ENCODE measurements around the gene RMRP.

The RMRP gene
- long read RNA-seq: 0 reads

- Histone ChIP-seq H3K27ac (replicated peaks) (peak within 1 kb of the TSS; percentile 100), H3K27me3 (ENCODE audit: insufficient read depth, poor library complexity, severe bottlenecking) (no peaks in the 10 kb centered on the region), H3K4me3 (replicated peaks; ENCODE audit: insufficient read depth, low read length) (peak within 1 kb of the TSS; percentile 89)
- peak; percentile 61; the same call in 1 of the 2 replicates for TF ChIP-seq SPI1 (IDR thresholded peaks at IDR 0.05; ENCODE audit: borderline replicate concordance, low read depth)
- TF ChIP-seq REST (IDR thresholded peaks at IDR 0.05; ENCODE audit: insufficient replicate concordance, low read depth): no peak
- TF ChIP-seq CTCF (IDR thresholded peaks at IDR 0.05; ENCODE audit: insufficient read depth, low read length): no peak
- peak; percentile 32; the same call in 1 of the 2 replicates for TF ChIP-seq GABPA (IDR thresholded peaks at IDR 0.05; ENCODE audit: low read depth)
- 0 out of 2 replicates have a peak, but pooled peaks have one; percentile 26 for TF ChIP-seq POLR2AphosphoS5 (IDR thresholded peaks at IDR 0.05; ENCODE audit: low read depth)
- DNase-seq (ENCODE audit: low read depth in 1 of 2, low spot score in 1 of 2): peak; percentile 99 to 100
Measured at GRCh38 chr9:35657546-35658136, at the start of gene RMRP. TSS of gene RMRP (minus strand) at chr9:35658019.

- no peak for DNase-seq (ENCODE audit: low read depth in 1 of 2, low spot score in 1 of 2)
- H3K27ac ChIP-seq (replicated peaks): no peak overlapping the region
- H3K27me3 ChIP-seq (ENCODE audit: insufficient read depth, poor library complexity, severe bottlenecking): no peaks in the 10 kb centered on the region
- TF ChIP-seq GABPA (IDR thresholded peaks at IDR 0.05; ENCODE audit: low read depth) (no peak), REST (IDR thresholded peaks at IDR 0.05; ENCODE audit: insufficient replicate concordance, low read depth) (no peak), CTCF (IDR thresholded peaks at IDR 0.05; ENCODE audit: insufficient read depth, low read length) (no peak), SPI1 (IDR thresholded peaks at IDR 0.05; ENCODE audit: borderline replicate concordance, low read depth) (no peak), POLR2AphosphoS5 (IDR thresholded peaks at IDR 0.05; ENCODE audit: low read depth) (no peak)
- H3K4me3 ChIP-seq (replicated peaks; ENCODE audit: insufficient read depth, low read length): no peak overlapping the region
Measured at GRCh38 chr9:35706951-35707350, 49.1 kb upstream of the RMRP start.

DNA sequence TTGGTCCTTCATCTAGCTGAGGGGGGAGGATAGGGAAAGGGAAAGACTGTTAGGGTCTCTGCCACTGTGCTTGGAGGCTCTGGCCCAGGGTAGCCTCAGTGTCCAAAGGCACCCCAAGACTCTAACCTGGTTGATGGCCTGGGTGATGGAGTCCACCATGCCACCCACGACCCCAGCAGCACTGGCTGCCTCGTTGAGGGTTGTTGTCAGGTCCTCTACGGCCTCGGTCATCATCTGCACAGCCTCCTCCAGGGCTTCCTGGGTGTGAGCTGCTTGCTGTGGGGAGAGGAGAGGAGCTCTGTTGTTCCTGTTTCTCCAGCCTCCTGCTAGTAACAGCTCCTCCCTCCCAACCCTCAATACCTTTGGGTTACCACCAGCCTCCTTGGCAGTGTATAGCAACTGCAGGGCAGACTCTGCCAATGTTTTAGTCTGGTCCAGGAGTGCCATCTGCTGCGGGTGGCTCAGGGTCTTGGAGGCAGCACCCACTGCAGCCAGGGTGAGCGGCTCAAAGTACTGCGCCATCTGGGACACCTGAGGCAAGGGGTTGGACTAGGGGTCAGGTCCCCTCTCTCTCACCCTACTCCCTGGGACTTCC lies 48.1 kb upstream of the RMRP start:
- TF ChIP-seq SPI1 (IDR thresholded peaks at IDR 0.05; ENCODE audit: borderline replicate concordance, low read depth) (no peak), POLR2AphosphoS5 (IDR thresholded peaks at IDR 0.05; ENCODE audit: low read depth) (no peak), CTCF (IDR thresholded peaks at IDR 0.05; ENCODE audit: insufficient read depth, low read length) (no peak), GABPA (IDR thresholded peaks at IDR 0.05; ENCODE audit: low read depth) (no peak), REST (IDR thresholded peaks at IDR 0.05; ENCODE audit: insufficient replicate concordance, low read depth) (no peak)
- Histone ChIP-seq H3K4me3 (replicated peaks; ENCODE audit: insufficient read depth, low read length) (no peak overlapping the region), H3K27ac (replicated peaks) (no peak overlapping the region), H3K27me3 (ENCODE audit: insufficient read depth, poor library complexity, severe bottlenecking) (no peaks in the 10 kb centered on the region)
- no peak for DNase-seq (ENCODE audit: low read depth in 1 of 2, low spot score in 1 of 2)

All from HL-60 (cell line).